ENCODE results near the gene KRT82.
A peak's percentile ranks its signal among the peaks of the same experiment; 100 is the strongest.

Gene KRT82

DNA sequence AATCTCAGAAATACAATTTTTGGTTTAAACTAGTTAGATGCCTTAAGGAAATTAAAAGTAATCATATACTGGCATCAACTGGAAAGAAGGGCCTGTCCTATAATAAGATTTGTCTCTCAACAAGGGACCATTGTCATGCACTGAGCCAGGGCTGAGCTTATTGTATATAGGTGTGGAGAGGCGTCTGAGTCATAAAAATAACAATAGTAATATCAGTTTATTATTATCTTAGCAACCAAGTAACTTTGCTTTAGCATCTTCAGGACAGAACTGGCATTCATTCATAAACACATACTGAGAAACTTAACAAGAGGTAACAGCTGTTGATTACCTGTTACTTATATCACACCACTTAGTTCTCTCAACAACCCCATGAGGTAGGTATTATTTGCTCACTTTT lies 20.9 kb upstream of the KRT82 start:
- DNase-seq (ENCODE audit: low read depth), result no peak
- H3K4me3 ChIP-seq (ENCODE audit: low read length), result no peak overlapping the region
- no peak for TF ChIP-seq CTCF (conservative IDR thresholded peaks at IDR 0.05; ENCODE audit: low read length)

DNA sequence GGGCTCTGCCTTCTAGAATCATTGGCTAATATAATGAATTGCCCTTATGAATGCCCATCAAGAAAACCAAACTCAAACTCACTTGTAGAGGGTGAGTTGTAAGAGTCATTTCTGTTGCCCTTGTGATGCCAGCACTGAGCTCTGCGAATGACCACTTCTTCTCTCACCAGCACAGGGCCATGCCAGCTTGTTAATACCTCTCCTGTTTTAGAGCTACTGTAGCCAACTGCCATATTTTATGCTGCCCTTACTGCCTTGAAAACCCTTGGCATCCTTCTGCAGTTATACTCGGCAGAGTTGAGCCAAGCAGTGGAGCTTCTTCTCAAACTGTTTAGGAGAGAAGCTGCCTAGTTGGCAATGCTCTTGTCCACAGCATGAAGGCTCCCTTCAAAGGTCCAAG lies 19.9 kb upstream of the KRT82 start:
- DNase-seq (ENCODE audit: low read depth), result no peak
- H3K4me3 ChIP-seq (ENCODE audit: low read length), result no peak overlapping the region
- TF ChIP-seq CTCF (conservative IDR thresholded peaks at IDR 0.05; ENCODE audit: low read length), result no peak

- no peak for TF ChIP-seq CTCF (conservative IDR thresholded peaks at IDR 0.05; ENCODE audit: low read length)
- no peak overlapping the region for H3K4me3 ChIP-seq (ENCODE audit: low read length)
- no peak for DNase-seq (ENCODE audit: low read depth)
These were observed 19.3 kb upstream of the KRT82 start for GRCh38 chr12:52425466-52425865.

GRCh38 chr12:52423661-52424500 lies 17.7 kb upstream of the KRT82 start:
- TF ChIP-seq CTCF (conservative IDR thresholded peaks at IDR 0.05; ENCODE audit: low read length), result no peak
- no peak for DNase-seq (ENCODE audit: low read depth)
- no peak overlapping the region for H3K4me3 ChIP-seq (ENCODE audit: low read length)

DNA sequence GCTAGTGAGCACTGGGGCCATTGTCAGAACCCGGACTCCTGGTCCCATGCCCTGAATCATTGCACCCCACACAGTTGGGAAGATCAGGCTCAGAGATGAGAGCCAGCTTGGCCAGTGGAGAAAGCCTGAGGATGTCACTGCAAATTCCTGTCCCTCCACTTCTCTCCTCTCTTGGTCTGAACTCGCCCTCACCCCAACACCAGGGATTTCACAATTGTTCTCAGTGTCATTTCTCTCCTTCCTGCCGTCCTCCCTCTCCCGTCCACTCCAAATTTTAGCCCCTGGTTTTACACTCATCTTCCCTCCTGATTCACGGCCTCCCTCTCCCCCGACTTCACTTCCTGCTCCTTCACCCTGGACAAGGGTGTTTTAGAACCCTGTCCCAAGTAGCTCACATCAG lies 16.9 kb upstream of the KRT82 start:
- DNase-seq (ENCODE audit: low read depth), result no peak
- no peak for TF ChIP-seq CTCF (conservative IDR thresholded peaks at IDR 0.05; ENCODE audit: low read length)

GRCh38 chr12:52419656-52420055 lies 13.5 kb upstream of the KRT82 start:
- TF ChIP-seq CTCF (conservative IDR thresholded peaks at IDR 0.05; ENCODE audit: low read length), result no peak
- DNase-seq (ENCODE audit: low read depth), result peak; percentile 41
- no peak overlapping the region for H3K4me3 ChIP-seq (ENCODE audit: low read length)

More for the DNA sequence above, 16.9 kb upstream of the KRT82 start:
- H3K4me3 ChIP-seq (ENCODE audit: low read length), result no peak overlapping the region

- no peak for DNase-seq (ENCODE audit: low read depth)
- H3K4me3 ChIP-seq (ENCODE audit: low read length), result no peak overlapping the region
- TF ChIP-seq CTCF (conservative IDR thresholded peaks at IDR 0.05; ENCODE audit: low read length), result no peak
These were observed 12.5 kb upstream of the KRT82 start for GRCh38 chr12:52418576-52419110.
